GM19240 (cell line): Measurements from ENCODE around the gene KAZN.

Experiments
- DNase-seq: peaks from one replicate; pipeline ENCODE4 v3.0.0; 2011; ENCODE audit warnings: low spot score; ENCODE audit not compliant: insufficient read length

The KAZN gene

GRCh38 chr1:14881775-14882672, 283.5 kb downstream of the KAZN start:
- peak; percentile 14 for DNase-seq

- no peak for DNase-seq
These were observed 286.2 kb downstream of the KAZN start for GRCh38 chr1:14884614-14885175.

- no peak for DNase-seq
These were observed 288.6 kb downstream of the KAZN start for GRCh38 chr1:14887044-14887566.

- no peak for DNase-seq
These were observed 289.4 kb downstream of the KAZN start for GRCh38 chr1:14887764-14888350.

GRCh38 chr1:14888374-14888773, 289.9 kb downstream of the KAZN start:
- DNase-seq = no peak

GRCh38 chr1:14889825-14890440, 291.4 kb downstream of the KAZN start:
- DNase-seq = no peak

- no peak for DNase-seq
These were observed 293.5 kb downstream of the KAZN start for GRCh38 chr1:14891991-14892390.

GRCh38 chr1:14894811-14895560, 296.5 kb downstream of the KAZN start:
- DNase-seq = no peak

- no peak for DNase-seq
These were observed 297.2 kb downstream of the KAZN start for GRCh38 chr1:14895727-14896126.

GRCh38 chr1:14896381-14897079, 298.0 kb downstream of the KAZN start:
- DNase-seq = no peak

- DNase-seq = no peak
These were observed 298.6 kb downstream of the KAZN start for GRCh38 chr1:14897080-14897449.

GRCh38 chr1:14897547-14897946, 299.1 kb downstream of the KAZN start:
- DNase-seq = no peak

GRCh38 chr1:14897997-14898645, 299.6 kb downstream of the KAZN start:
- DNase-seq = no peak

- no peak for DNase-seq
These were observed 301.2 kb downstream of the KAZN start for GRCh38 chr1:14899686-14900085.

GRCh38 chr1:14901371-14901954, 303.0 kb downstream of the KAZN start:
- DNase-seq = no peak

- DNase-seq = no peak
These were observed 305.4 kb downstream of the KAZN start for GRCh38 chr1:14903922-14904321.

GRCh38 chr1:14906665-14907064, 308.2 kb downstream of the KAZN start:
- DNase-seq = no peak

GRCh38 chr1:14907416-14907815, 308.9 kb downstream of the KAZN start:
- DNase-seq = no peak

- no peak for DNase-seq
These were observed 310.8 kb downstream of the KAZN start for GRCh38 chr1:14909273-14909672.
